ENCODE measurements around the gene ALS2CL.

- TF ChIP-seq EP300 (IDR thresholded peaks at IDR 0.05) (no peak), CTCF (IDR thresholded peaks at IDR 0.05) (no peak)
These were observed 16.1 kb downstream of the ALS2CL start for GRCh38 chr3:46677411-46677726.

Data from gastroesophageal sphincter (tissue), 3 donors.